Subcutaneous abdominal adipose tissue (tissue), 5 donors: ENCODE data around the gene ZNF205.

Source experiments
- H3K27ac ChIP-seq: one replicate; pipeline ENCODE4 v1.7.0; 2013; ENCODE audit warnings: low read depth, mild to moderate bottlenecking, inconsistent platforms, low read length, moderate library complexity
- H3K27me3 ChIP-seq, 5 donors: one replicate each; pipeline ENCODE4 v1.7.0; 2013; ENCODE audit warnings: low read length in 5 of 5, inconsistent platforms in 1 of 5; ENCODE audit not compliant: control insufficient read depth in 5 of 5, insufficient read depth in 4 of 5
- H3K36me3 ChIP-seq, 5 donors: one replicate each; pipeline ENCODE4 v1.7.0; 2013; ENCODE audit warnings: low read length in 5 of 5; ENCODE audit not compliant: control insufficient read depth in 5 of 5, insufficient read depth in 5 of 5
- H3K4me1 ChIP-seq, 5 donors: one replicate each; pipeline ENCODE4 v1.7.0; 2013; ENCODE audit warnings: low read length in 5 of 5, mild to moderate bottlenecking in 3 of 5, moderate library complexity in 1 of 5; ENCODE audit not compliant: control insufficient read depth in 5 of 5, insufficient read depth in 5 of 5
- H3K4me3 ChIP-seq, 5 donors: one replicate each; pipeline ENCODE4 v1.7.0; 2013; ENCODE audit warnings: low read length in 5 of 5, low read depth in 1 of 5
- H3K9ac ChIP-seq, 5 donors: one replicate each; pipeline ENCODE4 v1.7.0; 2013; ENCODE audit warnings: low read length in 5 of 5, mild to moderate bottlenecking in 4 of 5, moderate library complexity in 3 of 5
- H3K9me3 ChIP-seq, 5 donors: one replicate each; pipeline ENCODE4 v1.7.0; 2013; ENCODE audit warnings: low read length in 5 of 5; ENCODE audit not compliant: control insufficient read depth in 5 of 5
- donor health status: healthy.
- donor health status: healthy.
- donor health status: healthy.
- donor health status: healthy.
- donor health status: healthy.

Gene ZNF205

GRCh38 chr16:3084491-3084890, 27.9 kb upstream of the ZNF205 start:
- H3K27ac ChIP-seq, result no peak overlapping the region

DNA sequence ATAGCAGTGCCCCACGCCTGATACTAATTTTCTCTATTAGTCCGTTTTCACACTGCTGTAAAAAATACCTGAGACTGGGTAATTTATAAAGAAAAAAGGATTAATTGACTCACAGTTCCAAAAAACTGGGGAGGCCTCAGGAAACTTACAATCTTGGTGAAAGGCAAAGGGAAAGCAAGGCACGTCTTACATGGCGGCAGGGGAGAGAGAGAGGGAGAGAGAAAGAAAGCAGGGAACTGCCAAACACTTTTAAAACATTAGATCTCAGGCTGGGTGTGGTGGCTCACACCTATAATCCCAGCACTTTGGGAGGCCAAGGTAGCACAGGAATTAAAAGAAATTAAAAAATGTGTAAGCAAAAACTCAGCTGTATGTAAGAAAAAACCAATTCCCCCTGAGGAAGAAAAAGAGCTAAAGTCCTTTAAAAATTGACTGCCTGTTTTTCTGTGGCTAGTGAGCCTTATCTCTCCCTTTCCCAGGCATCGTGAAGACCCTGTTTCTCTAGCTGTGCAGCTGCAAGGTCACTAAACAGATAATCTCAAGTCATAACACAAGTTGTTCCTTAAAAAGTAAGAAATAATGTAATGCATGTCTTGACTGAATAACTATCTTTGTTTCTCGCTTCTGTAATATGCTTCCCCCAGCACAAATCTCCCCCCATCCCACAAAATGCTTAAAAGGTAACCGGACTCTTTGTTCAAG, 27.3 kb upstream of the ZNF205 start:
- Histone ChIP-seq H3K36me3 (peaks cover 0 to 2% (median 0%) of the 10 kb centered on the region in 5 donors), H3K27ac (no peak overlapping the region), H3K4me3 (no peak overlapping the region), H3K9me3 (no peaks in the 10 kb centered on the region), H3K27me3 (peaks cover 0 to 5% (median 0%) of the 10 kb centered on the region in 5 donors), H3K4me1 (peaks cover 3 to 37% (median 26%) of the 10 kb centered on the region in 5 donors), H3K9ac (no peak overlapping the region)

More at GRCh38 chr16:3084491-3084890, 27.9 kb upstream of the ZNF205 start:
- Histone ChIP-seq H3K9ac (no peak overlapping the region), H3K27me3 (peaks cover 0 to 5% (median 0%) of the 10 kb centered on the region in 5 donors), H3K4me3 (no peak overlapping the region), H3K9me3 (no peaks in the 10 kb centered on the region), H3K4me1 (peaks cover 3 to 37% (median 26%) of the 10 kb centered on the region in 5 donors), H3K36me3 (peaks cover 0 to 2% (median 0%) of the 10 kb centered on the region in 5 donors)

GRCh38 chr16:3085868-3086595, 26.4 kb upstream of the ZNF205 start:
- peaks cover 3 to 37% (median 26%) of the 10 kb centered on the region in 5 donors for H3K4me1 ChIP-seq
- peak overlapping the region in 2 of 5 donors; percentile 57 to 69 for H3K9ac ChIP-seq
- peaks cover 0 to 5% (median 0%) of the 10 kb centered on the region in 5 donors for H3K27me3 ChIP-seq
- H3K27ac ChIP-seq, result peak overlapping the region; percentile 70
- H3K4me3 ChIP-seq, result peak overlapping the region in 4 of 5 donors; percentile 50 to 65 (median 63)
- peaks cover 0 to 2% (median 0%) of the 10 kb centered on the region in 5 donors for H3K36me3 ChIP-seq
- H3K9me3 ChIP-seq, result no peaks in the 10 kb centered on the region

DNA sequence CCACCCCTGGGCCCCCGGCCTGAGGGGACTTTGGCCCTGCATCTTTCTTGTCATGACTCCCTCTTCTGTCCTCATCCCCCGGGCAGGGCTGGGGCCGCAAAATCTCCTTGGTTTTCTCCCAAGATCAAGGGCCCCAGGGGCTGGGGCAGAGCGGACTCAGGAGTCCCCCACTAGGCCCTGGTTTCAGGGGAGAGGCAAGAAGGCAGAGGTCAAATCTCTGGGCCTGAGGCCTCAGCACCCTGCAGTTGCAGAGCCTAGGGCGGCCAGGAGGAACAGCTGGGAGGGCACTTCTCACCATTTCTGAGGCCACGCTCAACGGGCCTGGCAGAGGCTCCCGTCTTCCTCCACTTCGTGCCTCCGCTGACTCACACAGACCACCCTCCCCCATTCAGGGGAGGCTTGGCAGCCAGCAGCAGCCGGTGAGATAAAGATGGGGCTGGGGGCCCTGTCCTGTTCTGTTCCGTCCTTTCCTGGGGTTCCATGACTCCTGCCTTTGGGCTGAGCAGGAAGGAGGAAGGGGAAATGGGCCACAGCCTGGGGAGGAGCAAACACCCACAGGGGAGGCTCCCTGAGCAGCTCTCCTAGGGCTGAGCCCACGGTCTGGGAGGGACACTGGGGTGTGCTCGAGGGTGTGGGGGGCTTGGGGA, 25.7 kb upstream of the ZNF205 start:
- Histone ChIP-seq H3K4me3 (peak overlapping the region; percentile 50 to 65 (median 62)), H3K4me1 (peaks cover 3 to 37% (median 26%) of the 10 kb centered on the region in 5 donors), H3K36me3 (no peaks in the 10 kb centered on the region), H3K9me3 (no peaks in the 10 kb centered on the region), H3K27ac (peak overlapping the region; percentile 70), H3K9ac (peak overlapping the region in 3 of 5 donors; percentile 52 to 69 (median 57)), H3K27me3 (peaks cover 0 to 5% (median 0%) of the 10 kb centered on the region in 5 donors)

DNA sequence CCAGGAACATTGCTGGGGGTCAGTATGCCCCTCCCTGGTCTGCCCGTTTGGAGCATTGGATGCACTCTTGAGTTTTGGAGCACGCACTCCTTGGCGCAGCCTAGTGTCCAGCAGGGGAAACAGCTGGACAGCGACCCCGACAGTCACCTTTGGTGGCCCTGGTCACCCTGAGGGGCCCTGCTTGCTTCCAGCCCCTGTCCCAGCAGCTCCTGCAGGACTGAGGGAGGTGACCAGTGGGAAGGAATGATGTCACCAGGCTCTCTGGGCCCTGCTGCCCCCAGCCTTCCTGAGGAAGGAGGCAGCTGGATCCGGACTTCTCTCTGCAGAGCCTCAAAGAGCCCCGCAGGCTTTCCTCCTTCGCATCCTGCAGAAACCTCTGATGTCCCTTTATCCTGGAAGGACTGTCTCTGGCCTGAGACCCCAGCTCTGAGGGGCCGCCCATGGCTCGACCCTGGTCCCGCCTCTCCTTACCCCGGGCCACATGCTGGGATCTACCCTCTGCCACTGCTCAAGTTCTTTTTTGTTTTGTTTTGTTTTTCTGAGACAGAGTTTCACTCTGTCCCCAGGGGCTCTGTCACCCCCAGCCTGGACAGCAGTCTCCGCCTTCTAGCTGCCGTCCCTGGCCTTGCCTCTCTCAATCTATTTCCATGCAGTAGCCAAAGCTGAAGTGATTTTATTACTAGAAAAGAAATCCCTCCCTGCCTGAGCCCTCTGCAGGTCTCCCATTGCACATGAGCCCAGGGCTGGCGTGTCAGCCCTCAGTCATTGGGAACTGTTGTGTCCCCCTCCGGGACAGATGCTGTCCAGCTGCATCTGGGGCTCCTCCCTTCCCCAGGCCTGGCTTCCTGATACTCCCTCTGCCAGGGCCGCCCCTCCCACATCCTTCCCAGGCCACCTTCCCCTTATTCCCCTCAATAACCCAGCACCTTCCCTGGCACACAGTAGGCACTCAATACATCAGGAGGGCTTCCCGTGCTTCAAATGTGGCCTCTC, 24.8 kb upstream of the ZNF205 start:
- H3K4me3 ChIP-seq, result peak overlapping the region; percentile 50 to 65 (median 62)
- H3K9me3 ChIP-seq, result no peaks in the 10 kb centered on the region
- H3K9ac ChIP-seq, result peak overlapping the region in 3 of 5 donors; percentile 52 to 69 (median 57)
- H3K4me1 ChIP-seq, result peaks cover 3 to 37% (median 26%) of the 10 kb centered on the region in 5 donors
- H3K36me3 ChIP-seq, result no peaks in the 10 kb centered on the region
- H3K27ac ChIP-seq, result peak overlapping the region; percentile 70
- H3K27me3 ChIP-seq, result peaks cover 0 to 9% (median 0%) of the 10 kb centered on the region in 5 donors

DNA sequence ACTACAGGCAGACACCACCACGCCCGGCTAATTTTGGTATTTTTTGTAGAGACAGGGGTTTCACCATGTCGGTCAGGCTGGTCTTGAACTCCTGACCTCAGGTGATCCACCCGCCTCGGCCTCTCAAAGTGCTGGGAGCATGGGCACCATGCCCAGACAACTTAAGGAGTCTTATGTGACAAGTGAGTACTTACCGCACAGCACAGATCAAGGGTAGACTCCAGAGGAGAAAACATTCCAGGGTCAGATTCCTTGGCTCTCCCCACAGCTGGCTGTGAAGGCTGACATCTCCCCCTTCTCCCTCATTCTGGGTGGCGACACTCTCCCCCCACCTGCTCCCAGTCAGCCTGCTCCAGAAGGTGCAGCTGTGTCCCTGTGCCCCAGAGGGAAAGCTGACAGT, 23.9 kb upstream of the ZNF205 start:
- H3K27me3 ChIP-seq, result peaks cover 0 to 9% (median 0%) of the 10 kb centered on the region in 5 donors
- H3K4me1 ChIP-seq, result peaks cover 3 to 37% (median 26%) of the 10 kb centered on the region in 5 donors
- H3K4me3 ChIP-seq, result no peak overlapping the region
- peak overlapping the region; percentile 70 for H3K27ac ChIP-seq
- H3K36me3 ChIP-seq, result no peaks in the 10 kb centered on the region
- no peak overlapping the region for H3K9ac ChIP-seq
- H3K9me3 ChIP-seq, result no peaks in the 10 kb centered on the region

DNA sequence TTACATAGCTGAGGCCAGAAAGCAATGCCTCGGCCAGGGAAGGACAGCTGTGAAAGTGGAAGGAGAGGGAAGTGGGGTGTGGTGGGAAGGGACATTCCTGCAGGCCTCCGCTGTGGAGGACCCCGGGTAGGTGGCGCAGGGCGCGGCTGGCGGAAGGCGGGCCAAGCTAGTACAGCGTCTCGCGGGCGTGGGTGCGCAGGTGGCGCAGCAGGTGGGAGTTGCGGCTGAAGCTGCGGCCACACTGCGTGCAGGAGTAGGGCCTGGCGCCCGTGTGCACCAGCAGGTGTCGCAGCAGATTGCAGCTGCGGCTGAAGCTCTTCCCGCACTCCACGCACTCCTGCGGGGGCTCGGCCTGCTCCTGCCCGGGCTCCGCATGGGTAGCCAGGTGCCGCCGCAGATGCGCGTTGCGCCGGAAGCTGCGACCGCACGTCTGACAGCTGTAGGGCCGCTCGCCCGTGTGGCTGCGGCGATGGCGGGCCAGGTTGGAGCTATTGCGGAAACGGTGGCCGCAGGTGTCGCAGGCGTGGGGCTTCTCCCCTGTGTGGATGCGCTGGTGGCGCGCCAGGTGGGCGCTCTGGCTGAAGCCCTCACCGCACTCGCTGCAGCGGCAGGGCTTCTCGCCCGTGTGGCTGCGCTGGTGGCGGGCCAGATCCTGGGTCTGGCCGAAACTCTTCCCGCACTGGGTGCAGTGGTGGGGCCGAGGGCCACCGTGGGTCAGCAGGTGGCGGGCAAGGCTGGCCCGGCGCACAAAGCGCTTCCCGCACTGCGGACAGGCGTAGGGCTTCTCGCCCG, 23.3 kb upstream of the ZNF205 start:
- no peak overlapping the region for H3K9ac ChIP-seq
- H3K4me3 ChIP-seq, result no peak overlapping the region
- H3K4me1 ChIP-seq, result peaks cover 3 to 37% (median 26%) of the 10 kb centered on the region in 5 donors
- no peaks in the 10 kb centered on the region for H3K9me3 ChIP-seq
- H3K36me3 ChIP-seq, result no peaks in the 10 kb centered on the region
- peaks cover 0 to 9% (median 0%) of the 10 kb centered on the region in 5 donors for H3K27me3 ChIP-seq
- no peak overlapping the region for H3K27ac ChIP-seq

GRCh38 chr16:3089717-3090592, 22.4 kb upstream of the ZNF205 start:
- no peaks in the 10 kb centered on the region for H3K9me3 ChIP-seq
- H3K27ac ChIP-seq, result no peak overlapping the region
- peaks cover 3 to 37% (median 26%) of the 10 kb centered on the region in 5 donors for H3K4me1 ChIP-seq
- H3K36me3 ChIP-seq, result no peaks in the 10 kb centered on the region
- no peak overlapping the region for H3K4me3 ChIP-seq
- peaks cover 0 to 9% (median 0%) of the 10 kb centered on the region in 5 donors for H3K27me3 ChIP-seq
- no peak overlapping the region for H3K9ac ChIP-seq
